H1 (cell line): ENCODE results near the gene C5orf58. TPM values are rescaled to one million over a fixed set of nuclear protein-coding genes. Genes with fewer than 3 reads are reported as not detected.
A peak's percentile ranks its signal among the peaks of the same experiment; 100 is the strongest.

Source experiments
- CTCF ChIA-PET: fragments of 300-600 bp; sonication (Branson Sonifier 250); formaldehyde crosslinking; loops from one replicate; lab custom pipeline; 2021; ENCODE audit not compliant: partially characterized antibody; lab: Charles Lee
- POLR2A ChIA-PET: fragments of 300-600 bp; sonication (Branson Sonifier 250); formaldehyde crosslinking; loops from one replicate; lab custom pipeline; 2021; ENCODE audit warnings: inconsistent platforms; ENCODE audit not compliant: partially characterized antibody; lab: Charles Lee
- DNase-seq, 2 experiments: peaks; one replicate each; pipeline versions ENCODE4 v3.0.0 to v3.0.0-alpha.2; 2010 to 2022; ENCODE audit warnings: low spot score in 2 of 2, low read depth in 1 of 2, mixed read lengths in 1 of 2
- FAIRE-seq: peaks from 2 replicates; lab custom pipeline; 2011; peaks lifted over from hg19 to GRCh38; lab: Jason Lieb, UNC
- H2AFZ ChIP-seq: 2 replicates; pipeline ENCODE4 v1.8.1; 2012; ENCODE audit warnings: low read length, inconsistent platforms
- H2AK5ac ChIP-seq: 2 replicates; pipeline ENCODE4 v1.6.1; 2013; ENCODE audit warnings: low read depth, low read length
- H2BK120ac ChIP-seq: replicated peaks from 2 replicates; pipeline ENCODE3; 2013; ENCODE audit warnings: low read depth, low read length, inconsistent platforms
- H2BK12ac ChIP-seq: 2 replicates; pipeline ENCODE4 v1.6.1; 2013; ENCODE audit warnings: low read depth, low read length
- H2BK15ac ChIP-seq: 2 replicates; pipeline ENCODE4 v1.6.1; 2013; ENCODE audit warnings: low read length
- H2BK20ac ChIP-seq: 2 replicates; pipeline ENCODE4 v1.6.1; 2013; ENCODE audit warnings: low read length
- H2BK5ac ChIP-seq: 2 replicates; pipeline ENCODE4 v1.6.1; 2013; ENCODE audit warnings: low read depth, low read length
- H3K14ac ChIP-seq: 2 replicates; pipeline ENCODE4 v1.6.1; 2013; ENCODE audit warnings: inconsistent platforms; ENCODE audit not compliant: insufficient read length
- H3K18ac ChIP-seq: 2 replicates; pipeline ENCODE4 v1.6.1; 2013; ENCODE audit warnings: low read length; ENCODE audit errors: extremely low read depth
- H3K23ac ChIP-seq: 2 replicates; pipeline ENCODE4 v1.6.1; 2013; ENCODE audit warnings: inconsistent platforms; ENCODE audit not compliant: insufficient read length
- H3K23me2 ChIP-seq: 2 replicates; pipeline ENCODE4 v1.6.1; 2013; ENCODE audit warnings: low read depth, low read length
- H3K27ac ChIP-seq: 2 replicates; pipeline ENCODE4 v1.6.1; 2011; ENCODE audit warnings: low read depth, low read length, inconsistent platforms
- H3K27me3 ChIP-seq, 4 experiments: replicated peaks in 1 of 4; 1 replicate in 1 of 4; 2 replicates in 3 of 4; pipeline versions ENCODE4 v1.6.1 to v1.8.1; 2011 to 2013; ENCODE audit warnings: low read length in 3 of 4, mild to moderate bottlenecking in 3 of 4, inconsistent platforms in 2 of 4, mixed read lengths in 2 of 4, moderate library complexity in 1 of 4; ENCODE audit not compliant: control insufficient read depth in 3 of 4, insufficient read depth in 3 of 4; ENCODE audit errors: extremely low read depth in 1 of 4
- H3K36me3 ChIP-seq, 4 experiments: 2 replicates each; pipeline versions ENCODE4 v1.6.1 to v1.8.1; 2011 to 2013; ENCODE audit warnings: mild to moderate bottlenecking in 4 of 4, low read length in 3 of 4, moderate library complexity in 2 of 4, control low read depth in 1 of 4, inconsistent platforms in 1 of 4; ENCODE audit not compliant: insufficient read depth in 4 of 4, control insufficient read depth in 2 of 4
- H3K4ac ChIP-seq: replicated peaks from 2 replicates; pipeline ENCODE3; 2013; ENCODE audit warnings: low read length, low read depth, mixed read lengths, inconsistent platforms; ENCODE audit not compliant: insufficient read length
- H3K4me1 ChIP-seq, 4 experiments: replicated peaks in 1 of 4; 1 replicate in 1 of 4; 2 replicates in 3 of 4; pipeline versions ENCODE4 v1.6.1 to v1.8.1; 2011 to 2013; ENCODE audit warnings: low read length in 3 of 4, inconsistent platforms in 2 of 4, mixed read lengths in 1 of 4; ENCODE audit not compliant: insufficient read depth in 4 of 4, control insufficient read depth in 3 of 4
- H3K4me2 ChIP-seq, 2 experiments: 2 replicates each; pipeline versions ENCODE4 v1.6.1 to v1.8.1; 2011 to 2013; ENCODE audit warnings: low read depth in 2 of 2, low read length in 2 of 2, control low read depth in 1 of 2, inconsistent platforms in 1 of 2, mild to moderate bottlenecking in 1 of 2; ENCODE audit not compliant: insufficient read depth in 1 of 2
- H3K4me3 ChIP-seq, 4 experiments: fragments of 200-600, 300-600 bp in 1 of 4; sonication (generic), shearing (Covaris generic), sonication (Bioruptor Twin) in 1 of 4; 2 replicates each; pipeline versions ENCODE4 v1.5.1 to v1.8.1; 2011 to 2016; ENCODE audit warnings: low read length in 4 of 4, low read depth in 3 of 4, control low read depth in 2 of 4, inconsistent platforms in 2 of 4, mild to moderate bottlenecking in 2 of 4, mixed read lengths in 1 of 4, moderate library complexity in 1 of 4; ENCODE audit not compliant: insufficient read depth in 2 of 4; ENCODE audit errors: extremely low read depth in 1 of 4
- H3K56ac ChIP-seq: replicated peaks from 2 replicates; pipeline ENCODE3; 2013; ENCODE audit warnings: low read depth, mild to moderate bottlenecking, mixed read lengths, low read length, inconsistent platforms; ENCODE audit not compliant: insufficient read length
- H3K79me1 ChIP-seq: 2 replicates; pipeline ENCODE4 v1.6.1; 2013; ENCODE audit warnings: low read depth, low read length, control low read depth
- H3K79me2 ChIP-seq, 2 experiments: 2 replicates each; pipeline versions ENCODE4 v1.6.1 to v1.8.1; 2012 to 2013; ENCODE audit warnings: low read length in 2 of 2, mild to moderate bottlenecking in 2 of 2, inconsistent platforms in 1 of 2; ENCODE audit not compliant: insufficient read depth in 2 of 2, control insufficient read depth in 1 of 2
- H3K9ac ChIP-seq, 4 experiments: replicated peaks in 1 of 4; 1 replicate in 1 of 4; 2 replicates in 3 of 4; pipeline versions ENCODE4 v1.6.1 to v1.8.1; 2011 to 2013; ENCODE audit warnings: low read depth in 3 of 4, low read length in 3 of 4, control low read depth in 2 of 4, mild to moderate bottlenecking in 2 of 4, moderate library complexity in 2 of 4, inconsistent platforms in 1 of 4; ENCODE audit errors: extremely low read depth in 1 of 4
- H3K9me3 ChIP-seq, 2 experiments: 2 replicates each; pipeline versions ENCODE4 v1.6.1 to v1.8.1; 2012 to 2013; ENCODE audit warnings: mild to moderate bottlenecking in 2 of 2, moderate library complexity in 2 of 2, control low read depth in 1 of 2, inconsistent platforms in 1 of 2, low read depth in 1 of 2, low read length in 1 of 2, mixed read lengths in 1 of 2; ENCODE audit not compliant: insufficient read depth in 2 of 2
- H4K20me1 ChIP-seq, 2 experiments: replicated peaks in 1 of 2; 2 replicates each; pipeline versions ENCODE3 to v1.8.1; 2011 to 2013; ENCODE audit warnings: inconsistent platforms in 2 of 2, low read length in 2 of 2, mild to moderate bottlenecking in 1 of 2; ENCODE audit not compliant: insufficient read depth in 2 of 2, control insufficient read depth in 1 of 2
- H4K5ac ChIP-seq: 2 replicates; pipeline ENCODE4 v1.6.1; 2013; ENCODE audit warnings: low read length, low read depth, mixed read lengths, inconsistent platforms; ENCODE audit not compliant: insufficient read length
- H4K8ac ChIP-seq: 2 replicates; pipeline ENCODE4 v1.8.0; 2013; ENCODE audit warnings: mild to moderate bottlenecking, moderate library complexity, low read length, inconsistent platforms; ENCODE audit not compliant: insufficient read depth; ENCODE audit errors: extremely low read depth
- H4K91ac ChIP-seq: replicated peaks from 2 replicates; pipeline ENCODE3; 2013; ENCODE audit warnings: low read length, mixed read lengths, inconsistent platforms; ENCODE audit not compliant: insufficient read length
- EGR1 ChIP-seq: IDR thresholded peaks from 2 replicates; pipeline ENCODE4 v1.6.1; 2011; ENCODE audit warnings: low read depth, low read length, borderline replicate concordance
- EP300 ChIP-seq, 2 experiments: IDR thresholded peaks; 1 replicate in 1 of 2; 2 replicates in 1 of 2; pipeline ENCODE4 v1.6.1; 2011 to 2012; ENCODE audit warnings: low read depth in 2 of 2, low read length in 2 of 2, mild to moderate bottlenecking in 2 of 2, borderline replicate concordance in 1 of 2, inconsistent platforms in 1 of 2, moderate library complexity in 1 of 2
- GTF2F1 ChIP-seq: IDR thresholded peaks from 2 replicates; pipeline ENCODE4 v1.6.1; 2012; ENCODE audit warnings: low read depth, low read length, improper control_type of control experiment, borderline replicate concordance
- HDAC6 ChIP-seq: IDR thresholded peaks from one replicate; pipeline ENCODE4 v1.7.1; 2012; ENCODE audit warnings: low read depth, mild to moderate bottlenecking, inconsistent platforms, low read length, moderate library complexity
- RAD21 ChIP-seq, 2 experiments: IDR thresholded peaks in 1 of 2; conservative IDR thresholded peaks in 1 of 2; 2 replicates each; pipeline ENCODE4 v1.6.1; 2011; ENCODE audit warnings: low read depth in 2 of 2, low read length in 2 of 2, improper control_type of control experiment in 1 of 2, inconsistent platforms in 1 of 2, mild to moderate bottlenecking in 1 of 2, moderate library complexity in 1 of 2
- ZNF274 ChIP-seq: IDR thresholded peaks from 2 replicates; pipeline ENCODE4 v1.7.0; 2012; ENCODE audit warnings: low read length, borderline replicate concordance; ENCODE audit errors: extremely low read depth
- WGBS, 2 experiments: shearing (Covaris generic) in 1 of 2; methylation state at CpG; one replicate each; pipeline versions ENCODE4 v1.1.6 to v1.1.7; 2013 to 2015; ENCODE audit warnings: low lambda C conversion rate in 2 of 2, mixed read lengths in 2 of 2, inconsistent platforms in 1 of 2, low coverage in 1 of 2, missing lambda C conversion rate in 1 of 2; ENCODE audit not compliant: insufficient replicate concordance in 2 of 2, insufficient coverage in 1 of 2, insufficient read length in 1 of 2; ENCODE audit errors: extremely low coverage in 1 of 2, missing lambda C conversion rate in 1 of 2; 5-methylcytosine and 5-hydroxymethylcytosine counted together
- polyA plus RNA-seq, 7 experiments: library from polyadenylated mRNA; depleted of rRNA in 3 of 7; stranded (reverse) in 5 of 7; unstranded in 2 of 7; fragments of >200 nt in 5 of 7; fragments of 200-250 nt in 2 of 7; gene quantifications; 1 replicate in 5 of 7; 2 replicates in 1 of 7; 4 replicates in 1 of 7; pipeline versions ENCODE4 v1.2.1 to v1.2.3, GENCODE V29; 2011 to 2013; ENCODE audit warnings: missing spikeins in 2 of 7, mixed read lengths in 2 of 7
- total RNA-seq: library from RNA; stranded (reverse); fragmentation: NEBNext Ultra II Directional; extraction: Animal tissue kit (Norgen Biotek cat#: 25700); gene quantifications from 2 replicates; pipeline ENCODE4 v1.2.1, GENCODE V29; 2021
- TF ChIP-seq, protein P1 (sequence below): IDR thresholded peaks from 2 replicates; pipeline ENCODE4 v1.6.1; 2011; ENCODE audit warnings: low read depth, mild to moderate bottlenecking, low read length; ENCODE audit not compliant: insufficient read depth

The C5orf58 gene
- total and polyA plus RNA-seq, 2 of the 8 experiments (the other 6 are each of a cell fraction or from before 2014, with no cell fraction given) = 0.24 to 1.6 TPM

DNA sequence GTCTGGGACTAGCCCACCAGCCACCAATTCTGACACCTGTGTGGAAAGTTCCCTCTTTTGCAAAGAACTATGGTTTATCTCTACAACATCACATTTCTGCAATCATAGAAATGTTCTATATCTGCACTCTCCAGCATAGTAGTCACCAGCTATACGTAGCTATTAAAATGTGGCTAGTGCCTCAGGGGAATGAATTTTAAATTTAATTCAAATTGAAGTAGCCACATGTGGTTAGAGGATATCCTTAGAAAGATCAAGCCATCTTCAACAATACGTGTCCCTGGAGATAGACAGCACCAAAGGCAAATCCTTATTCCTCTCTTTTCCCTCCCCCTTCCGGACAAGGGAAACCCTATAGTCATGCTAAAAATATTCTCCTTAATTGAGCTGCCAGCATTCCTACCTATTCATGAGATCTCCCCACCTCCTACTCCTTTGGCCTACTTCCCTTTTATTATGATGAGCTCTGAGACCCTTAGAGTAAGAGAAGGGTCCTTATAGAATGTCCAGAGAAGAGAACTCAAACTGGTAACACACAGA, 53.7 kb downstream of the C5orf58 start:
- Histone ChIP-seq H2BK20ac (peak overlapping the region; percentile 57; the same call in 1 of the 2 replicates), H3K23me2 (no peaks in the 10 kb centered on the region), H3K56ac (no peak overlapping the region), H3K27ac (no peak overlapping the region), H2BK15ac (no peak overlapping the region), H3K23ac (no peak overlapping the region), H3K79me2 (no peaks in the 10 kb centered on the region), H3K18ac (no peak overlapping the region), H3K9me3 (peaks cover 17 to 18% of the 10 kb centered on the region in 2 experiments; a peak in 3 of 4 replicates), H2AFZ (no peak overlapping the region), H3K4me2 (no peak overlapping the region; a peak in 1 of 4 replicates), H3K36me3 (no peaks in the 10 kb centered on the region)
- CTCF ChIA-PET = interaction anchor here (1.0 to 3.4 kb wide), 5 partner anchors 12 to 142 kb away, joined by 3 to 14 read pairs (median 4); no protein-coding TSS in a partner anchor
- TF ChIP-seq ZNF274 (no peak; the same call in 1 of the 2 replicates), EGR1 (no peak), HDAC6 (no peak), GTF2F1 (no peak), EP300 (IDR thresholded peaks at IDR 0.05; ENCODE audit: borderline replicate concordance in 1 of 2, low read depth in 2 of 2, low read length in 2 of 2) (no peak), RAD21 (IDR thresholded peaks at IDR 0.05 in 1 of 2, conservative IDR thresholded peaks at IDR 0.05 in 1 of 2; ENCODE audit: low read depth in 2 of 2, low read length in 2 of 2) (no peak)
- TF ChIP-seq, protein P1, sequence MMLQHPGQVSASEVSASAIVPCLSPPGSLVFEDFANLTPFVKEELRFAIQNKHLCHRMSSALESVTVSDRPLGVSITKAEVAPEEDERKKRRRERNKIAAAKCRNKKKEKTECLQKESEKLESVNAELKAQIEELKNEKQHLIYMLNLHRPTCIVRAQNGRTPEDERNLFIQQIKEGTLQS = no peak
- TF ChIP-seq, all 59 proteins: peak for 0
- no peaks in the 10 kb centered on the region for H4K20me1 ChIP-seq
- H2BK12ac ChIP-seq = no peak overlapping the region; the same call in 1 of the 2 replicates
- H2BK120ac ChIP-seq = no peak overlapping the region
- WGBS, 2 experiments = 65% methylated on average over 3 of the region's 3 CpGs; no CpG with 5 or more reads in 1 of the 2 experiments
- H4K8ac ChIP-seq = no peak overlapping the region
- H3K4me1 ChIP-seq = peaks cover 2 to 7% (median 3%) of the 10 kb centered on the region in 4 experiments; a peak in 4 of 7 replicates
- no peak overlapping the region for H3K4ac ChIP-seq
- peak overlapping the region; percentile 22; the same call in 1 of the 2 replicates for H2BK5ac ChIP-seq
- POLR2A ChIA-PET = interaction anchor here (0.8 kb wide), 1 partner anchor 21 kb away, joined by 3 read pairs; no protein-coding TSS in a partner anchor
- FAIRE-seq (no peak), DNase-seq (no peak)
- no peaks in the 10 kb centered on the region for H3K79me1 ChIP-seq
- H4K91ac ChIP-seq = no peak overlapping the region
- no peak overlapping the region for H4K5ac ChIP-seq
- H3K4me3 ChIP-seq = no peak overlapping the region
- H2AK5ac ChIP-seq = no peak overlapping the region
- H3K14ac ChIP-seq = no peak overlapping the region
- H3K27me3 ChIP-seq = no peaks in the 10 kb centered on the region
- no peak overlapping the region for H3K9ac ChIP-seq
